WTC11 (cell line): ENCODE results near the gene TCF7L2. TPM values are rescaled to one million over a fixed set of nuclear protein-coding genes. Genes with fewer than 3 reads are reported as not detected.

Experiments
- ATAC-seq: fragments of 200-7000 bp; cut with Tn5 transposase; 2 replicates; pipeline ENCODE4 v1.10.0; 2021; ENCODE audit warnings: mild to moderate bottlenecking, moderate library complexity
- CTCF ChIA-PET: fragments of 300-600 bp; sonication (Branson Sonifier 250); formaldehyde crosslinking; loops from one replicate; lab custom pipeline; 2021; ENCODE audit warnings: antibody characterized with exemption; lab: Charles Lee
- POLR2A ChIA-PET: fragments of 350-600 bp; sonication (Branson Sonifier 250); formaldehyde crosslinking; loops from one replicate; lab custom pipeline; 2021; ENCODE audit warnings: antibody characterized with exemption; lab: Charles Lee
- DNase-seq: peaks from one replicate; pipeline ENCODE4 v3.0.0; 2021; ENCODE audit warnings: low spot score
- H3K27ac Mint-ChIP-seq: 2 replicates; pipeline ENCODE4 v1.8.0; 2021; ENCODE audit warnings: mixed read lengths
- H3K27me3 Mint-ChIP-seq: 2 replicates; pipeline ENCODE4 v1.8.0; 2021; ENCODE audit warnings: low read depth, mild to moderate bottlenecking, moderate library complexity, mixed read lengths
- H3K36me3 Mint-ChIP-seq: 2 replicates; pipeline ENCODE4 v1.8.0; 2021; ENCODE audit warnings: mixed read lengths
- H3K4me1 Mint-ChIP-seq: 2 replicates; pipeline ENCODE4 v1.8.0; 2022; ENCODE audit warnings: mixed read lengths
- H3K4me3 Mint-ChIP-seq: 2 replicates; pipeline ENCODE4 v1.8.0; 2021; ENCODE audit warnings: mild to moderate bottlenecking, moderate library complexity, mixed read lengths
- H3K9me3 Mint-ChIP-seq: 2 replicates; pipeline ENCODE4 v1.8.0; 2021; ENCODE audit warnings: mixed read lengths
- EMX1 ChIP-seq: fragments of 250-450 bp; sonication (Bioruptor Pico); IDR thresholded peaks from 2 replicates; pipeline ENCODE4 v1.8.0; 2021; ENCODE audit warnings: mild to moderate bottlenecking
- FOXJ3 ChIP-seq: sonication (generic); formaldehyde crosslinking; IDR thresholded peaks from 2 replicates; pipeline ENCODE4 v1.9.0; 2021; ENCODE audit warnings: missing genetic modification reagents, mild to moderate bottlenecking, borderline replicate concordance
- GRHL2 ChIP-seq: fragments of 250-450 bp; sonication (Bioruptor Pico); IDR thresholded peaks from 2 replicates; pipeline ENCODE4 v1.8.0; 2022; ENCODE audit warnings: mild to moderate bottlenecking, moderate library complexity; ENCODE audit not compliant: insufficient replicate concordance, severe bottlenecking
- MXD4 ChIP-seq: fragments of 250-450 bp; sonication (Bioruptor Pico); IDR thresholded peaks from 2 replicates; pipeline ENCODE4 v1.8.0; 2021; ENCODE audit warnings: mild to moderate bottlenecking, moderate library complexity, borderline replicate concordance
- NFYB ChIP-seq: sonication (generic); formaldehyde crosslinking; conservative IDR thresholded peaks from 2 replicates; pipeline ENCODE4 v1.8.0; 2022; ENCODE audit warnings: low read depth, missing genetic modification reagents
- SMAD3 ChIP-seq: sonication (generic); formaldehyde crosslinking; IDR thresholded peaks from 2 replicates; pipeline ENCODE4 v1.8.0; 2022; ENCODE audit warnings: missing genetic modification reagents, mild to moderate bottlenecking, borderline replicate concordance
- SOX15 ChIP-seq: fragments of 250-450 bp; sonication (Bioruptor Pico); IDR thresholded peaks from 2 replicates; pipeline ENCODE4 v1.9.0; 2021; ENCODE audit warnings: mild to moderate bottlenecking
- TEAD1 ChIP-seq: sonication (generic); formaldehyde crosslinking; IDR thresholded peaks from 2 replicates; pipeline ENCODE4 v1.8.0; 2022; ENCODE audit warnings: mild to moderate bottlenecking, missing genetic modification reagents
- ZNF121 ChIP-seq: sonication (generic); formaldehyde crosslinking; IDR thresholded peaks from 2 replicates; pipeline ENCODE4 v1.8.0; 2023; ENCODE audit warnings: missing genetic modification reagents
- total RNA-seq: library from RNA; stranded (reverse); gene quantifications from 3 replicates; pipeline ENCODE4 v1.2.3, GENCODE V29; 2021
- TF ChIP-seq, protein P1 (sequence below): fragments of 250-450 bp; sonication (Bioruptor Pico); IDR thresholded peaks from 2 replicates; pipeline ENCODE4 v1.9.0; 2021; ENCODE audit warnings: mild to moderate bottlenecking
- TF ChIP-seq, protein P2 (sequence below): fragments of 250-450 bp; sonication (Bioruptor Pico); conservative IDR thresholded peaks from 2 replicates; pipeline ENCODE4 v1.9.0; 2021; ENCODE audit warnings: mild to moderate bottlenecking
- TF ChIP-seq, protein P3 (sequence below): sonication (generic); formaldehyde crosslinking; IDR thresholded peaks from 2 replicates; pipeline ENCODE4 v1.8.1; 2023; ENCODE audit warnings: mild to moderate bottlenecking, missing genetic modification reagents
- TF ChIP-seq, protein P4 (sequence below): sonication (generic); formaldehyde crosslinking; IDR thresholded peaks from 2 replicates; pipeline ENCODE4 v1.8.0; 2022; ENCODE audit warnings: missing genetic modification reagents
- TF ChIP-seq, protein P5 (sequence below): fragments of 200-600 bp; IDR thresholded peaks from 2 replicates; pipeline ENCODE4 v1.8.0; 2022; ENCODE audit warnings: antibody characterized with exemption
- TF ChIP-seq, protein P6 (sequence below): sonication (generic); formaldehyde crosslinking; IDR thresholded peaks from 2 replicates; pipeline ENCODE4 v1.8.0; 2022; ENCODE audit warnings: mild to moderate bottlenecking, missing genetic modification reagents
- TF ChIP-seq, protein P7 (sequence below): sonication (generic); formaldehyde crosslinking; IDR thresholded peaks from 2 replicates; pipeline ENCODE4 v1.8.1; 2022; ENCODE audit warnings: missing genetic modification reagents, borderline replicate concordance
- TF ChIP-seq, protein P8 (sequence below): sonication (generic); formaldehyde crosslinking; IDR thresholded peaks from 2 replicates; pipeline ENCODE4 v1.8.1; 2022; ENCODE audit warnings: mild to moderate bottlenecking, moderate library complexity, missing genetic modification reagents

TCF7L2 gene
- total RNA-seq, 1 experiment from 2014 or later = 44.5 TPM

DNA sequence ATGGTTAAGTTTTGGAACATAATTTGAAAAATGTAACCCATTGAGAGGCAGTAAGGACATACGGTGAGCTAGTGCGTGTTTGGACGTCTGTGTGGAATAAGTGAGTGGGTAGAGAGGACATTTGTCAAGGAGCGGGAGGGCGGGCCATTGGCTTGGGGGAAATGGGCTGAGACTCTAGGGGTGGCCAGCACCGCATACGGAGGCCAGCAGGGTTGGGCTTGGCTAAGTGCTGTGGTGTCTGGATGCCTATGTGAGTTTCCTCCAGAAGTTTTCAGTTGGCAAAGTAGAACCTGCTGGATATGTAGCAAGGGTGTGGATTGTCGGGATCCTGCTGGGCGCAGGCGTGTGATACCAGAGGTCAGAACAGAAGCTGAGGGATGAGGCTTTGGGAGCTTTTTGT lies 103.0 kb downstream of the TCF7L2 start (continued):
- TF ChIP-seq, protein P1, sequence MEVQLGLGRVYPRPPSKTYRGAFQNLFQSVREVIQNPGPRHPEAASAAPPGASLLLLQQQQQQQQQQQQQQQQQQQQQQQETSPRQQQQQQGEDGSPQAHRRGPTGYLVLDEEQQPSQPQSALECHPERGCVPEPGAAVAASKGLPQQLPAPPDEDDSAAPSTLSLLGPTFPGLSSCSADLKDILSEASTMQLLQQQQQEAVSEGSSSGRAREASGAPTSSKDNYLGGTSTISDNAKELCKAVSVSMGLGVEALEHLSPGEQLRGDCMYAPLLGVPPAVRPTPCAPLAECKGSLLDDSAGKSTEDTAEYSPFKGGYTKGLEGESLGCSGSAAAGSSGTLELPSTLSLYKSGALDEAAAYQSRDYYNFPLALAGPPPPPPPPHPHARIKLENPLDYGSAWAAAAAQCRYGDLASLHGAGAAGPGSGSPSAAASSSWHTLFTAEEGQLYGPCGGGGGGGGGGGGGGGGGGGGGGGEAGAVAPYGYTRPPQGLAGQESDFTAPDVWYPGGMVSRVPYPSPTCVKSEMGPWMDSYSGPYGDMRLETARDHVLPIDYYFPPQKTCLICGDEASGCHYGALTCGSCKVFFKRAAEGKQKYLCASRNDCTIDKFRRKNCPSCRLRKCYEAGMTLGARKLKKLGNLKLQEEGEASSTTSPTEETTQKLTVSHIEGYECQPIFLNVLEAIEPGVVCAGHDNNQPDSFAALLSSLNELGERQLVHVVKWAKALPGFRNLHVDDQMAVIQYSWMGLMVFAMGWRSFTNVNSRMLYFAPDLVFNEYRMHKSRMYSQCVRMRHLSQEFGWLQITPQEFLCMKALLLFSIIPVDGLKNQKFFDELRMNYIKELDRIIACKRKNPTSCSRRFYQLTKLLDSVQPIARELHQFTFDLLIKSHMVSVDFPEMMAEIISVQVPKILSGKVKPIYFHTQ (CRISPR knock-in tag) = no peak
- no peak for TF ChIP-seq GRHL2 (CRISPR knock-in tag)
- no peak for TF ChIP-seq SMAD3 (CRISPR knock-in tag)
- TF ChIP-seq, protein P2, sequence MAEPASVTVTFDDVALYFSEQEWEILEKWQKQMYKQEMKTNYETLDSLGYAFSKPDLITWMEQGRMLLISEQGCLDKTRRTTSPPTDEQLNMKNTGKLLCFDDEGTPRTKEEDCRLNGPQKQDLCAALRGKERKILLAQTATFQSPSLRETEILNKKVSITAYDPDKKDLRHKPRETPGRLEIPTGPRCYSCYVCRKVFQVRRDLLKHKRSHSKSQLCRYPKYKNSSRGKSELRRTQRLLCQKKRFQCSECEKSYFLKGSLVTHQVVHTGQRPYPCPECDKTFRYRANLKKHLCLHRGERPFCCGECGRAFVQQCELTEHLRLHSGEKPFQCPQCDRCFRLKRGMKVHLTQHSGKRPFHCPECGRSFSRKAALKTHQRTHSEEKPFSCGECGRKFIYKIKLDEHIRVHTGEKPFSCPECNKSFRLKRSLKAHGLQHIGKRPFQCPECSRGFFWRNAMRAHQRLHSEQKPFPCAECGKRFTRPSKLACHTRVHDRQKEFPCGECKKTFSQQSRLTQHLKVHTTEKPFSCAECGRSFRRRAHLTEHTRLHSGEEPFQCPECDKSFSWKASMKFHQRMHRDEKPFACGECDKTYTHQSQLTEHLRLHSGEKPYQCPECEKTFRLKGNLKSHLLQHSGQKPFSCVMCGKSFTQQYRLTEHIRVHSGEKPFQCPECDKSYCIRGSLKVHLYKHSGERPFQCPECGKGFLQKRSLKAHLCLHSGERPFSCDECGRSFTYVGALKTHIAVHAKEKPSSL = no peak
- TF ChIP-seq EMX1 = no peak
- TF ChIP-seq, protein P3, sequence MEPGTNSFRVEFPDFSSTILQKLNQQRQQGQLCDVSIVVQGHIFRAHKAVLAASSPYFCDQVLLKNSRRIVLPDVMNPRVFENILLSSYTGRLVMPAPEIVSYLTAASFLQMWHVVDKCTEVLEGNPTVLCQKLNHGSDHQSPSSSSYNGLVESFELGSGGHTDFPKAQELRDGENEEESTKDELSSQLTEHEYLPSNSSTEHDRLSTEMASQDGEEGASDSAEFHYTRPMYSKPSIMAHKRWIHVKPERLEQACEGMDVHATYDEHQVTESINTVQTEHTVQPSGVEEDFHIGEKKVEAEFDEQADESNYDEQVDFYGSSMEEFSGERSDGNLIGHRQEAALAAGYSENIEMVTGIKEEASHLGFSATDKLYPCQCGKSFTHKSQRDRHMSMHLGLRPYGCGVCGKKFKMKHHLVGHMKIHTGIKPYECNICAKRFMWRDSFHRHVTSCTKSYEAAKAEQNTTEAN (CRISPR knock-in tag) = no peak
- TF ChIP-seq, protein P4, sequence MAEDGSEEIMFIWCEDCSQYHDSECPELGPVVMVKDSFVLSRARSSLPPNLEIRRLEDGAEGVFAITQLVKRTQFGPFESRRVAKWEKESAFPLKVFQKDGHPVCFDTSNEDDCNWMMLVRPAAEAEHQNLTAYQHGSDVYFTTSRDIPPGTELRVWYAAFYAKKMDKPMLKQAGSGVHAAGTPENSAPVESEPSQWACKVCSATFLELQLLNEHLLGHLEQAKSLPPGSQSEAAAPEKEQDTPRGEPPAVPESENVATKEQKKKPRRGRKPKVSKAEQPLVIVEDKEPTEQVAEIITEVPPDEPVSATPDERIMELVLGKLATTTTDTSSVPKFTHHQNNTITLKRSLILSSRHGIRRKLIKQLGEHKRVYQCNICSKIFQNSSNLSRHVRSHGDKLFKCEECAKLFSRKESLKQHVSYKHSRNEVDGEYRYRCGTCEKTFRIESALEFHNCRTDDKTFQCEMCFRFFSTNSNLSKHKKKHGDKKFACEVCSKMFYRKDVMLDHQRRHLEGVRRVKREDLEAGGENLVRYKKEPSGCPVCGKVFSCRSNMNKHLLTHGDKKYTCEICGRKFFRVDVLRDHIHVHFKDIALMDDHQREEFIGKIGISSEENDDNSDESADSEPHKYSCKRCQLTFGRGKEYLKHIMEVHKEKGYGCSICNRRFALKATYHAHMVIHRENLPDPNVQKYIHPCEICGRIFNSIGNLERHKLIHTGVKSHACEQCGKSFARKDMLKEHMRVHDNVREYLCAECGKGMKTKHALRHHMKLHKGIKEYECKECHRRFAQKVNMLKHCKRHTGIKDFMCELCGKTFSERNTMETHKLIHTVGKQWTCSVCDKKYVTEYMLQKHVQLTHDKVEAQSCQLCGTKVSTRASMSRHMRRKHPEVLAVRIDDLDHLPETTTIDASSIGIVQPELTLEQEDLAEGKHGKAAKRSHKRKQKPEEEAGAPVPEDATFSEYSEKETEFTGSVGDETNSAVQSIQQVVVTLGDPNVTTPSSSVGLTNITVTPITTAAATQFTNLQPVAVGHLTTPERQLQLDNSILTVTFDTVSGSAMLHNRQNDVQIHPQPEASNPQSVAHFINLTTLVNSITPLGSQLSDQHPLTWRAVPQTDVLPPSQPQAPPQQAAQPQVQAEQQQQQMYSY (CRISPR knock-in tag) = no peak
- TF ChIP-seq FOXJ3 (CRISPR knock-in tag) = no peak
- no peak for TF ChIP-seq SOX15 (CRISPR knock-in tag)
- TF ChIP-seq ZNF121 (CRISPR knock-in tag) = no peak
- TF ChIP-seq, protein P5, sequence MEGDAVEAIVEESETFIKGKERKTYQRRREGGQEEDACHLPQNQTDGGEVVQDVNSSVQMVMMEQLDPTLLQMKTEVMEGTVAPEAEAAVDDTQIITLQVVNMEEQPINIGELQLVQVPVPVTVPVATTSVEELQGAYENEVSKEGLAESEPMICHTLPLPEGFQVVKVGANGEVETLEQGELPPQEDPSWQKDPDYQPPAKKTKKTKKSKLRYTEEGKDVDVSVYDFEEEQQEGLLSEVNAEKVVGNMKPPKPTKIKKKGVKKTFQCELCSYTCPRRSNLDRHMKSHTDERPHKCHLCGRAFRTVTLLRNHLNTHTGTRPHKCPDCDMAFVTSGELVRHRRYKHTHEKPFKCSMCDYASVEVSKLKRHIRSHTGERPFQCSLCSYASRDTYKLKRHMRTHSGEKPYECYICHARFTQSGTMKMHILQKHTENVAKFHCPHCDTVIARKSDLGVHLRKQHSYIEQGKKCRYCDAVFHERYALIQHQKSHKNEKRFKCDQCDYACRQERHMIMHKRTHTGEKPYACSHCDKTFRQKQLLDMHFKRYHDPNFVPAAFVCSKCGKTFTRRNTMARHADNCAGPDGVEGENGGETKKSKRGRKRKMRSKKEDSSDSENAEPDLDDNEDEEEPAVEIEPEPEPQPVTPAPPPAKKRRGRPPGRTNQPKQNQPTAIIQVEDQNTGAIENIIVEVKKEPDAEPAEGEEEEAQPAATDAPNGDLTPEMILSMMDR = no peak
- TF ChIP-seq, all 79 proteins: peak for 0

DNA sequence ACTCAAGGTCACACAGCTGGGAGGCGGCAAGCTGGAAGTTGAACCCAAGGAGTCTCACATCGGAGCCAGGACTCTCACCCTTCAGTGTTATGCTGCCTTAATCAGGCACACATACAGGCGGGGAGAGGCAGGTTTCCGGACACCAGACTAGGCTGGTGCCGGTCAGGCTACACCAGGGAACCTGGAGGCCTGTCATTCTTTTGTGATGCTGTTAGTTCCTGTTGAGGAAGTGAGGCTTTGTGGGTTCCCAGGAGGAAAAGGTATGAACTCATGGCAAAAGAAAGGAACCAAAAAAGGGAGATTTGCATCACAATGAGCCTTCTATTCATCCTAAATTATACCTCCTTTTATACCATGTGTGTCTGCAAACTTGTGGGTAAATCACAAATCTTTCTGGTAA lies 103.8 kb downstream of the TCF7L2 start:
- Mint-ChIP-seq H3K9me3 (no peaks in the 10 kb centered on the region), H3K36me3 (peaks cover 5% of the 10 kb centered on the region; the same call in 1 of the 2 replicates), H3K4me3 (peak overlapping the region; percentile 35), H3K4me1 (peaks cover 77% of the 10 kb centered on the region), H3K27ac (peak overlapping the region; percentile 99), H3K27me3 (no peaks in the 10 kb centered on the region)
- ChIA-PET CTCF (interaction anchor here (1.1 kb wide), 1 partner anchor 34 kb away, joined by 6 read pairs; no protein-coding TSS in a partner anchor), POLR2A (no interaction called here)
- ATAC-seq = peak; percentile 89
- peak; percentile 67 for DNase-seq
- TF ChIP-seq NFYB (CRISPR knock-in tag) (no peak), TEAD1 (CRISPR knock-in tag) (peak; percentile 79; the same call in 1 of the 2 replicates), MXD4 (CRISPR knock-in tag) (no peak)
- TF ChIP-seq, protein P6, sequence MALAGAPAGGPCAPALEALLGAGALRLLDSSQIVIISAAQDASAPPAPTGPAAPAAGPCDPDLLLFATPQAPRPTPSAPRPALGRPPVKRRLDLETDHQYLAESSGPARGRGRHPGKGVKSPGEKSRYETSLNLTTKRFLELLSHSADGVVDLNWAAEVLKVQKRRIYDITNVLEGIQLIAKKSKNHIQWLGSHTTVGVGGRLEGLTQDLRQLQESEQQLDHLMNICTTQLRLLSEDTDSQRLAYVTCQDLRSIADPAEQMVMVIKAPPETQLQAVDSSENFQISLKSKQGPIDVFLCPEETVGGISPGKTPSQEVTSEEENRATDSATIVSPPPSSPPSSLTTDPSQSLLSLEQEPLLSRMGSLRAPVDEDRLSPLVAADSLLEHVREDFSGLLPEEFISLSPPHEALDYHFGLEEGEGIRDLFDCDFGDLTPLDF (CRISPR knock-in tag) = no peak
- TF ChIP-seq, protein P7, sequence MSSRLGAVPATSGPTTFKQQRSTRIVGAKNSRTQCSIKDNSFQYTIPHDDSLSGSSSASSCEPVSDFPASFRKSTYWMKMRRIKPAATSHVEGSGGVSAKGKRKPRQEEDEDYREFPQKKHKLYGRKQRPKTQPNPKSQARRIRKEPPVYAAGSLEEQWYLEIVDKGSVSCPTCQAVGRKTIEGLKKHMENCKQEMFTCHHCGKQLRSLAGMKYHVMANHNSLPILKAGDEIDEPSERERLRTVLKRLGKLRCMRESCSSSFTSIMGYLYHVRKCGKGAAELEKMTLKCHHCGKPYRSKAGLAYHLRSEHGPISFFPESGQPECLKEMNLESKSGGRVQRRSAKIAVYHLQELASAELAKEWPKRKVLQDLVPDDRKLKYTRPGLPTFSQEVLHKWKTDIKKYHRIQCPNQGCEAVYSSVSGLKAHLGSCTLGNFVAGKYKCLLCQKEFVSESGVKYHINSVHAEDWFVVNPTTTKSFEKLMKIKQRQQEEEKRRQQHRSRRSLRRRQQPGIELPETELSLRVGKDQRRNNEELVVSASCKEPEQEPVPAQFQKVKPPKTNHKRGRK = no peak
- TF ChIP-seq, protein P8, sequence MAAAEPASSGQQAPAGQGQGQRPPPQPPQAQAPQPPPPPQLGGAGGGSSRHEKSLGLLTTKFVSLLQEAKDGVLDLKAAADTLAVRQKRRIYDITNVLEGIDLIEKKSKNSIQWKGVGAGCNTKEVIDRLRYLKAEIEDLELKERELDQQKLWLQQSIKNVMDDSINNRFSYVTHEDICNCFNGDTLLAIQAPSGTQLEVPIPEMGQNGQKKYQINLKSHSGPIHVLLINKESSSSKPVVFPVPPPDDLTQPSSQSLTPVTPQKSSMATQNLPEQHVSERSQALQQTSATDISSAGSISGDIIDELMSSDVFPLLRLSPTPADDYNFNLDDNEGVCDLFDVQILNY = no peak
